Right lobe of liver (tissue), 6 donors: ENCODE measurements around the gene CCDC43. TPM values are rescaled to one million over a fixed set of nuclear protein-coding genes. Genes with fewer than 3 reads are reported as not detected.
"Not testable (repeated sequence)": the region's sequence is repeated elsewhere in the genome, so short reads cannot be mapped to it uniquely, and the experiment has no call there.

Source experiments
- ATAC-seq, 4 donors: fragments of 200-7000 bp; cut with Tn5 transposase; one replicate each; pipeline ENCODE4 v1.9.1; 2020; ENCODE audit warnings: mild to moderate bottlenecking in 4 of 4, moderate library complexity in 4 of 4
- DNase-seq, 3 donors: peaks; one replicate each; pipeline ENCODE4 v3.0.0-alpha.2; 2020
- H3K27ac ChIP-seq, 3 donors: fragments of 200-600 bp; one replicate each; pipeline ENCODE4 v1.8.0; 2022
- H3K27me3 ChIP-seq, 2 donors: fragments of 200-600 bp; one replicate each; pipeline ENCODE4 v1.8.0; 2022
- H3K36me3 ChIP-seq, 4 donors: fragments of 200-600 bp; sonication (generic) in 1 of 4; one replicate each; pipeline versions ENCODE4 v1.5.1 to v1.8.0; 2017 to 2022; ENCODE audit warnings: control low read depth in 1 of 4
- H3K4me1 ChIP-seq, 4 donors: fragments of 200-600 bp; sonication (generic) in 1 of 4; one replicate each; pipeline versions ENCODE4 v1.5.1 to v1.8.0; 2017 to 2022; ENCODE audit warnings: control low read depth in 1 of 4
- H3K4me3 ChIP-seq, 3 donors: fragments of 200-600 bp; one replicate each; pipeline ENCODE4 v1.8.0; 2022
- H3K9me3 ChIP-seq, 4 donors: fragments of 200-600 bp; sonication (generic) in 1 of 4; one replicate each; pipeline versions ENCODE4 v1.5.1 to v1.8.0; 2017 to 2022; ENCODE audit warnings: control low read depth in 1 of 4
- CTCF ChIP-seq, 4 donors: fragments of 200-600 bp in 3 of 4; fragments of 450-650 bp in 1 of 4; IDR thresholded peaks; one replicate each; pipeline versions ENCODE4 v1.5.1 to v1.8.0; 2016 to 2022; ENCODE audit warnings: antibody characterized with exemption in 4 of 4, mild to moderate bottlenecking in 2 of 4
- POLR2A ChIP-seq: fragments of 450-650 bp; IDR thresholded peaks from one replicate; pipeline ENCODE4 v1.6.1; 2017; ENCODE audit warnings: antibody characterized with exemption, mild to moderate bottlenecking
- WGBS: methylation state at CpG from one replicate; pipeline ENCODE4 v1.1.6; 2018; ENCODE audit warnings: low coverage, low lambda C conversion rate; ENCODE audit not compliant: insufficient coverage; ENCODE audit errors: missing lambda C conversion rate; 5-methylcytosine and 5-hydroxymethylcytosine counted together
- intact Hi-C, 2 donors: fragments of 100-400 bp; cut with DNase I; formaldehyde crosslinking; loops; one replicate each; pipeline versions ENCODE4 v1.11.2 to v1.14.1; 2022
- total RNA-seq, 6 experiments: library from RNA; depleted of rRNA in 2 of 6; stranded (reverse); fragments of >200 nt in 2 of 6; fragmentation: NEBNext Ultra II Directional in 3 of 6; extraction: Animal tissue kit (Norgen Biotek cat#: 25700) in 3 of 6; gene quantifications; one replicate each; pipeline versions ENCODE4 v1.1.0 to v1.2.4, GENCODE V29; 2016 to 2023
- donor health status: DM: no; HTN: yes; CAD: no.
- donor health status: DM: no; HTN: no; CAD: no.
- donor health status: DM: no; HTN: no; CAD: no.
- donor health status: DM: no; HTN: yes; CAD: no.
- donor health status: DM: no; HTN: yes; CAD: no.

CCDC43 gene
- total RNA-seq, 6 experiments from 2014 or later = 4.5 to 8.4 (median 5.6) TPM

- H3K36me3 ChIP-seq = no peaks in the 10 kb centered on the region
- 77% methylated on average over 4 of the region's 4 CpGs for WGBS
- no peak overlapping the region for H3K4me3 ChIP-seq
- no peaks in the 10 kb centered on the region for H3K9me3 ChIP-seq
- intact Hi-C loops = no loop called here
- TF ChIP-seq POLR2A (no peak), CTCF (IDR thresholded peaks at IDR 0.05) (no peak)
- H3K27ac ChIP-seq = no peak overlapping the region
- no peaks in the 10 kb centered on the region for H3K27me3 ChIP-seq
- ATAC-seq (no peak), DNase-seq (no peak)
- no peaks in the 10 kb centered on the region for H3K4me1 ChIP-seq
These were observed 43.3 kb downstream of the CCDC43 start for GRCh38 chr17:44646280-44646679.

- intact Hi-C loops = no loop called here
- TF ChIP-seq CTCF (IDR thresholded peaks at IDR 0.05) (no peak), POLR2A (no peak)
- no peak for ATAC-seq
- H3K27me3 ChIP-seq = no peaks in the 10 kb centered on the region
- no peaks in the 10 kb centered on the region for H3K9me3 ChIP-seq
- no peak for DNase-seq
- H3K27ac ChIP-seq = no peak overlapping the region
- no peaks in the 10 kb centered on the region for H3K36me3 ChIP-seq
- 61% methylated on average over 5 of the region's 12 CpGs for WGBS
- H3K4me1 ChIP-seq = no peaks in the 10 kb centered on the region
- H3K4me3 ChIP-seq = no peak overlapping the region
These were observed 44.2 kb downstream of the CCDC43 start for GRCh38 chr17:44645341-44645740.

GRCh38 chr17:44642834-44643233, 46.7 kb downstream of the CCDC43 start:
- no peaks in the 10 kb centered on the region for H3K9me3 ChIP-seq
- H3K4me3 ChIP-seq = no peak overlapping the region
- H3K27me3 ChIP-seq = no peaks in the 10 kb centered on the region
- intact Hi-C loops = no loop called here
- no peaks in the 10 kb centered on the region for H3K4me1 ChIP-seq
- no peak for ATAC-seq
- TF ChIP-seq CTCF (IDR thresholded peaks at IDR 0.05) (no peak), POLR2A (no peak)
- no peak overlapping the region for H3K27ac ChIP-seq
- 40% methylated on average over 7 of the region's 7 CpGs for WGBS
- no peaks in the 10 kb centered on the region for H3K36me3 ChIP-seq
- no peak for DNase-seq

- no peak for DNase-seq
- Histone ChIP-seq H3K27me3 (no peaks in the 10 kb centered on the region), H3K36me3 (no peaks in the 10 kb centered on the region), H3K4me1 (no peaks in the 10 kb centered on the region), H3K27ac (no peak overlapping the region), H3K9me3 (no peaks in the 10 kb centered on the region), H3K4me3 (no peak overlapping the region)
- TF ChIP-seq CTCF (IDR thresholded peaks at IDR 0.05) (no peak), POLR2A (no peak)
- intact Hi-C loops = no loop called here
- no peak for ATAC-seq
- WGBS = 58% methylated on average over 1 of the region's 1 CpG
These were observed 52.5 kb downstream of the CCDC43 start for GRCh38 chr17:44637066-44637465.

GRCh38 chr17:44636562-44636961, 53.0 kb downstream of the CCDC43 start:
- WGBS = 32% methylated on average over 1 of the region's 1 CpG

GRCh38 chr17:44634401-44634800, 55.2 kb downstream of the CCDC43 start:
- H3K36me3 ChIP-seq, H3K4me1 ChIP-seq, H3K27me3 ChIP-seq, H3K9me3 ChIP-seq, intact Hi-C loops, ATAC-seq, H3K27ac ChIP-seq, DNase-seq, H3K4me3 ChIP-seq: not testable (repeated sequence)
- 37% methylated on average over 3 of the region's 4 CpGs for WGBS

More at GRCh38 chr17:44636562-44636961, 53.0 kb downstream of the CCDC43 start:
- ATAC-seq (peak in 1 of 4 donors; percentile 27), DNase-seq (no peak)
- no peaks in the 10 kb centered on the region for H3K27me3 ChIP-seq
- H3K4me1 ChIP-seq = no peaks in the 10 kb centered on the region
- H3K27ac ChIP-seq = no peak overlapping the region
- H3K4me3 ChIP-seq = no peak overlapping the region
- H3K36me3 ChIP-seq = no peaks in the 10 kb centered on the region
- TF ChIP-seq CTCF (IDR thresholded peaks at IDR 0.05) (peak; percentile 16 to 27 (median 18)), POLR2A (no peak)
- intact Hi-C loops = no loop called here
- H3K9me3 ChIP-seq = no peaks in the 10 kb centered on the region
